HepG2 (cell line): ENCODE measurements around the gene GRIN3B. TPM values are rescaled to one million over a fixed set of nuclear protein-coding genes. Genes with fewer than 3 reads are reported as not detected.

Experiments
- GPBP1L1 ChIP-seq: sonication (generic); formaldehyde crosslinking; IDR thresholded peaks from 2 replicates; pipeline ENCODE4 v1.5.0; 2020; ENCODE audit warnings: mild to moderate bottlenecking, missing genetic modification reagents
- GTF2F1 ChIP-seq: fragments of 150-350 bp; IDR thresholded peaks from 2 replicates; pipeline ENCODE4 v1.6.1; 2014; ENCODE audit warnings: low read length
- HNRNPK ChIP-seq: fragments of 200-400 bp; formaldehyde crosslinking; IDR thresholded peaks from 2 replicates; pipeline ENCODE4 v1.6.1; 2018; ENCODE audit warnings: low read length, low read depth, moderate library complexity, mild to moderate bottlenecking; ENCODE audit not compliant: poor library complexity, severe bottlenecking
- JARID2 ChIP-seq: sonication (generic); formaldehyde crosslinking; IDR thresholded peaks from 2 replicates; pipeline ENCODE4 v1.8.1; 2023; ENCODE audit warnings: missing genetic modification reagents, inconsistent platforms; ENCODE audit not compliant: insufficient replicate concordance
- KLF11 ChIP-seq: IDR thresholded peaks from 2 replicates; pipeline ENCODE4 v1.6.1; 2016; ENCODE audit warnings: missing compliant biosample characterization
- KLF12 ChIP-seq: sonication (generic); formaldehyde crosslinking; IDR thresholded peaks from 2 replicates; pipeline ENCODE4 v1.4.0; 2020; ENCODE audit warnings: missing genetic modification reagents, borderline replicate concordance
- MBD4 ChIP-seq: IDR thresholded peaks from 2 replicates; pipeline ENCODE4 v1.6.1; 2012; ENCODE audit warnings: low read length, inconsistent platforms, borderline replicate concordance
- MIER3 ChIP-seq: IDR thresholded peaks from 2 replicates; pipeline ENCODE4 v1.6.1; 2016; ENCODE audit warnings: missing compliant biosample characterization, borderline replicate concordance
- MYPOP ChIP-seq: sonication (generic); formaldehyde crosslinking; IDR thresholded peaks from 2 replicates; pipeline ENCODE4 v1.8.1; 2023; ENCODE audit warnings: mild to moderate bottlenecking, moderate library complexity, missing genetic modification reagents
- POLR2A ChIP-seq, 2 experiments: IDR thresholded peaks; 2 replicates each; pipeline ENCODE4 v1.6.1; 2011; ENCODE audit warnings: low read depth in 2 of 2, low read length in 2 of 2, mild to moderate bottlenecking in 1 of 2, moderate library complexity in 1 of 2; ENCODE audit not compliant: insufficient read depth in 1 of 2
- REL ChIP-seq: sonication (generic); formaldehyde crosslinking; conservative IDR thresholded peaks from 2 replicates; pipeline ENCODE4 v1.8.0; 2022; ENCODE audit warnings: mild to moderate bottlenecking, missing genetic modification reagents, moderate library complexity
- SOX6 ChIP-seq, 2 experiments: fragments of 450-650 bp in 1 of 2; sonication (generic) in 1 of 2; formaldehyde crosslinking in 1 of 2; IDR thresholded peaks; 2 replicates each; pipeline versions ENCODE4 v1.4.0 to v1.6.1; 2017 to 2020; ENCODE audit warnings: antibody characterized with exemption in 1 of 2, mild to moderate bottlenecking in 1 of 2, missing genetic modification reagents in 1 of 2
- SRSF4 ChIP-seq: fragments of 200-400 bp; formaldehyde crosslinking; IDR thresholded peaks from one replicate; pipeline ENCODE4 v1.6.1; 2018; ENCODE audit warnings: mild to moderate bottlenecking, low read depth, low read length, moderate library complexity; ENCODE audit not compliant: poor library complexity, severe bottlenecking
- TGIF2 ChIP-seq: IDR thresholded peaks from 2 replicates; pipeline ENCODE4 v1.6.1; 2016; ENCODE audit warnings: control low read depth, missing compliant biosample characterization
- XBP1 ChIP-seq: sonication (generic); formaldehyde crosslinking; IDR thresholded peaks from 2 replicates; pipeline ENCODE4 v1.5.0; 2020; ENCODE audit warnings: missing genetic modification reagents
- ZNF331 ChIP-seq: sonication (generic); formaldehyde crosslinking; IDR thresholded peaks from 2 replicates; pipeline ENCODE4 v1.4.0; 2020; ENCODE audit warnings: missing genetic modification reagents
- ZNF605 ChIP-seq: sonication (generic); formaldehyde crosslinking; IDR thresholded peaks from 2 replicates; pipeline ENCODE4 v1.8.0; 2022; ENCODE audit warnings: mild to moderate bottlenecking, missing genetic modification reagents
- polyA plus RNA-seq, 8 experiments: library from polyadenylated mRNA; depleted of rRNA in 3 of 8; stranded (reverse) in 7 of 8; unstranded in 1 of 8; fragments of >200 nt; fragmentation: Illumina TruSeq in 4 of 8; extraction: Trizol in 4 of 8; gene quantifications; 2 replicates each; pipeline versions ENCODE4 v1.2.1 to v1.2.3, GENCODE V29; 2011 to 2016; ENCODE audit warnings: low read depth in 4 of 8, missing spikeins in 1 of 8, mixed read lengths in 1 of 8; ENCODE audit not compliant: insufficient read depth in 1 of 8
- total RNA-seq, 5 experiments: library from RNA; depleted of rRNA; stranded (reverse); fragments of >200 nt; fragmentation: Illumina TruSeq; extraction: Trizol; gene quantifications; 2 replicates each; pipeline ENCODE4 v1.2.3, GENCODE V29; 2016; ENCODE audit warnings: low read depth in 1 of 5
- TF ChIP-seq, protein P1 (sequence below): sonication (generic); formaldehyde crosslinking; IDR thresholded peaks from 2 replicates; pipeline ENCODE4 v1.4.0; 2020; ENCODE audit warnings: missing genetic modification reagents
- TF ChIP-seq, protein P2 (sequence below): sonication (generic); formaldehyde crosslinking; IDR thresholded peaks from 2 replicates; pipeline ENCODE4 v1.4.0; 2020; ENCODE audit warnings: missing genetic modification reagents

The GRIN3B gene
- total and polyA plus RNA-seq, 2 of the 13 experiments (the other 11 are each of a cell fraction or from before 2014, with no cell fraction given): 0.07 to 0.20 TPM

DNA sequence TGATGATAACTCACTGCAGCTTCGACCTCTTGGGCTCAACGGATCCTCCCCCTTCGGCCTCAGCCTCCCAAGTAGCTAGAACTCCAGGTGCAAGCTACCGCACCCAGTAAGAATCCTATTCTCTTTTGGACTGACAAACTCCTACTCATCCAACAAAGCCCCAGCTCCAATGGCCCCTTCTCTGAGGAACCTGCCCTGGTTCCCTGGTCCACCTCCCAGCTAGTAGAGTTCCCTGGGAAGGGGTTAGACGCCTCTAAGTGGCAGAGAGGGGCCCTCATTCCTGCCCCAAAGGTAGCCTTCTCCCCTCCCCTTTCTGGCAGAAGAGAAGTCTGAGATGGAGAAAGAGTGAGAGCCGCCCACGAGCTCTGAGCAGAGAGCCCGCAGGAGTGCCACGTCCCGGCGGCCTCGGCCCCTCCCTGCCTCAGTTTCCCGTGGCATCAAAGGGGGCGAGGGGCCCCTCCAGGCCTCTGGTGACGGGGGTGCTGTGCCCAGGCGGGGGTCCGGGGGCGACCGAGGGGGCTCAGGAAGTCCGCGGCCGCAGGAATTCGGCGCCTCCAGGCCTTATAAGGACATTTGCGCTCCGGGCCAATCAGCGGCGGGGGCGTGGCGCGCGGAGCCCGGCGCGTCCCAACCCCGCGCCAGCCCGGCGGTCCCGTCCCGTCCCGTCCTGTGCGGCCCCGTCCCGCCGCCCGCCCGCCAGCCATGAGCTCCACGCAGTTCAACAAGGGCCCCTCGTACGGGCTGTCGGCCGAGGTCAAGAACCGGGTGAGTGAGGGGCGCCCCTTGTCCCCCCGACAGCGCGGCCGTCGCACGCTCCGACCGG is 26.0 kb downstream of the GRIN3B start, which contains the start of gene CNN2 (continued):
- TF ChIP-seq, protein P1, sequence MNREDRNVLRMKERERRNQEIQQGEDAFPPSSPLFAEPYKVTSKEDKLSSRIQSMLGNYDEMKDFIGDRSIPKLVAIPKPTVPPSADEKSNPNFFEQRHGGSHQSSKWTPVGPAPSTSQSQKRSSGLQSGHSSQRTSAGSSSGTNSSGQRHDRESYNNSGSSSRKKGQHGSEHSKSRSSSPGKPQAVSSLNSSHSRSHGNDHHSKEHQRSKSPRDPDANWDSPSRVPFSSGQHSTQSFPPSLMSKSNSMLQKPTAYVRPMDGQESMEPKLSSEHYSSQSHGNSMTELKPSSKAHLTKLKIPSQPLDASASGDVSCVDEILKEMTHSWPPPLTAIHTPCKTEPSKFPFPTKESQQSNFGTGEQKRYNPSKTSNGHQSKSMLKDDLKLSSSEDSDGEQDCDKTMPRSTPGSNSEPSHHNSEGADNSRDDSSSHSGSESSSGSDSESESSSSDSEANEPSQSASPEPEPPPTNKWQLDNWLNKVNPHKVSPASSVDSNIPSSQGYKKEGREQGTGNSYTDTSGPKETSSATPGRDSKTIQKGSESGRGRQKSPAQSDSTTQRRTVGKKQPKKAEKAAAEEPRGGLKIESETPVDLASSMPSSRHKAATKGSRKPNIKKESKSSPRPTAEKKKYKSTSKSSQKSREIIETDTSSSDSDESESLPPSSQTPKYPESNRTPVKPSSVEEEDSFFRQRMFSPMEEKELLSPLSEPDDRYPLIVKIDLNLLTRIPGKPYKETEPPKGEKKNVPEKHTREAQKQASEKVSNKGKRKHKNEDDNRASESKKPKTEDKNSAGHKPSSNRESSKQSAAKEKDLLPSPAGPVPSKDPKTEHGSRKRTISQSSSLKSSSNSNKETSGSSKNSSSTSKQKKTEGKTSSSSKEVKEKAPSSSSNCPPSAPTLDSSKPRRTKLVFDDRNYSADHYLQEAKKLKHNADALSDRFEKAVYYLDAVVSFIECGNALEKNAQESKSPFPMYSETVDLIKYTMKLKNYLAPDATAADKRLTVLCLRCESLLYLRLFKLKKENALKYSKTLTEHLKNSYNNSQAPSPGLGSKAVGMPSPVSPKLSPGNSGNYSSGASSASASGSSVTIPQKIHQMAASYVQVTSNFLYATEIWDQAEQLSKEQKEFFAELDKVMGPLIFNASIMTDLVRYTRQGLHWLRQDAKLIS (CRISPR knock-in tag): no peak
- no peak for TF ChIP-seq JARID2 (CRISPR knock-in tag)
- TF ChIP-seq GPBP1L1 (CRISPR knock-in tag): no peak
- no peak for TF ChIP-seq KLF11 (CRISPR knock-in tag)
- TF ChIP-seq MYPOP (CRISPR knock-in tag): peak; percentile 45
- TF ChIP-seq, protein P2, sequence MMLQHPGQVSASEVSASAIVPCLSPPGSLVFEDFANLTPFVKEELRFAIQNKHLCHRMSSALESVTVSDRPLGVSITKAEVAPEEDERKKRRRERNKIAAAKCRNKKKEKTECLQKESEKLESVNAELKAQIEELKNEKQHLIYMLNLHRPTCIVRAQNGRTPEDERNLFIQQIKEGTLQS (CRISPR knock-in tag): 0 out of 2 replicates have a peak, but pooled peaks have one; percentile 20
- no peak; the same call in 1 of the 2 replicates for TF ChIP-seq MIER3 (CRISPR knock-in tag)
- TF ChIP-seq KLF12 (CRISPR knock-in tag): peak; percentile 62; the same call in 1 of the 2 replicates
- TF ChIP-seq MBD4: no peak
- no peak for TF ChIP-seq XBP1 (CRISPR knock-in tag)
- no peak for TF ChIP-seq GTF2F1
- TF ChIP-seq TGIF2 (CRISPR knock-in tag): peak; percentile 26; the same call in 1 of the 2 replicates
- TF ChIP-seq REL: no peak
- TF ChIP-seq SRSF4: no peak
- TF ChIP-seq ZNF331 (CRISPR knock-in tag): no peak
- TF ChIP-seq POLR2A (IDR thresholded peaks at IDR 0.05; ENCODE audit: insufficient read depth in 1 of 2, low read depth in 2 of 2, low read length in 2 of 2): peak; percentile 50 to 55; a peak in 3 of 4 replicates
- no peak for TF ChIP-seq ZNF605
- TF ChIP-seq HNRNPK: no peak
- no peak for TF ChIP-seq SOX6 (IDR thresholded peaks at IDR 0.05)
- TF ChIP-seq SOX6 (CRISPR knock-in tag; IDR thresholded peaks at IDR 0.05): 0 out of 2 replicates have a peak, but pooled peaks have one; percentile 8
